ENCODE data around the gene C16orf95. TPM values are rescaled to one million over a fixed set of nuclear protein-coding genes. Genes with fewer than 3 reads are reported as not detected.

The C16orf95 gene
- total RNA-seq, 4 donors from 2014 or later = 0.67 to 4.2 (median 2.2) TPM

GRCh38 chr16:87350031-87350430 is 32.8 kb upstream of the C16orf95 start:
- Histone ChIP-seq H3K36me3 (peaks cover 0 to 62% of the 10 kb centered on the region in 2 donors), H3K27me3 (no peaks in the 10 kb centered on the region), H3K27ac (no peak overlapping the region), H3K4me1 (peaks cover 0 to 21% (median 6%) of the 10 kb centered on the region in 3 donors), H3K4me3 (no peak overlapping the region), H3K9me3 (no peaks in the 10 kb centered on the region)
- WGBS, 2 donors (ENCODE audit: low coverage in 1 of 2) = 50 to 62% methylated on average over 1 to 4 of the region's 8 CpGs
- no peak for ATAC-seq
- TF ChIP-seq CTCF (IDR thresholded peaks at IDR 0.05) (no peak), EP300 (IDR thresholded peaks at IDR 0.05) (no peak), POLR2AphosphoS5 (IDR thresholded peaks at IDR 0.05) (no peak), POLR2A (IDR thresholded peaks at IDR 0.05) (no peak)

GRCh38 chr16:87348616-87349157 is 31.5 kb upstream of the C16orf95 start:
- peaks cover 0 to 35% (median 9%) of the 10 kb centered on the region in 3 donors for H3K4me1 ChIP-seq
- H3K27ac ChIP-seq = no peak overlapping the region
- H3K4me3 ChIP-seq = no peak overlapping the region
- no peak for TF ChIP-seq EP300 (IDR thresholded peaks at IDR 0.05)
- no peak for TF ChIP-seq POLR2AphosphoS5 (IDR thresholded peaks at IDR 0.05)
- TF ChIP-seq POLR2A (IDR thresholded peaks at IDR 0.05) = no peak
- no peak for TF ChIP-seq CTCF (IDR thresholded peaks at IDR 0.05)
- ATAC-seq = no peak
- 68 to 75% methylated on average over 5 to 6 of the region's 13 CpGs for WGBS, 2 donors (ENCODE audit: low coverage in 1 of 2)
- H3K27me3 ChIP-seq = no peaks in the 10 kb centered on the region
- peaks cover 0 to 68% of the 10 kb centered on the region in 2 donors for H3K36me3 ChIP-seq
- H3K9me3 ChIP-seq = no peaks in the 10 kb centered on the region

- no peak for TF ChIP-seq EP300 (IDR thresholded peaks at IDR 0.05)
- TF ChIP-seq POLR2A (IDR thresholded peaks at IDR 0.05) = no peak
- TF ChIP-seq CTCF (IDR thresholded peaks at IDR 0.05) = no peak
- no peak for TF ChIP-seq POLR2AphosphoS5 (IDR thresholded peaks at IDR 0.05)
- Histone ChIP-seq H3K36me3 (peaks cover 0 to 68% of the 10 kb centered on the region in 2 donors), H3K4me3 (no peak overlapping the region), H3K27me3 (no peaks in the 10 kb centered on the region), H3K27ac (no peak overlapping the region), H3K4me1 (peaks cover 0 to 36% (median 9%) of the 10 kb centered on the region in 3 donors), H3K9me3 (no peaks in the 10 kb centered on the region)
- no peak for ATAC-seq
- 93 to 96% methylated on average over 3 to 4 of the region's 13 CpGs for WGBS, 2 donors (ENCODE audit: low coverage in 1 of 2)
Observed at GRCh38 chr16:87347932-87348615, 30.9 kb upstream of the C16orf95 start.

- TF ChIP-seq POLR2A (IDR thresholded peaks at IDR 0.05) = no peak
- TF ChIP-seq CTCF (IDR thresholded peaks at IDR 0.05) = no peak
- no peak for TF ChIP-seq POLR2AphosphoS5 (IDR thresholded peaks at IDR 0.05)
- no peak for TF ChIP-seq EP300 (IDR thresholded peaks at IDR 0.05)
- Histone ChIP-seq H3K36me3 (peaks cover 0 to 75% of the 10 kb centered on the region in 2 donors), H3K27me3 (no peaks in the 10 kb centered on the region), H3K27ac (no peak overlapping the region), H3K9me3 (no peaks in the 10 kb centered on the region), H3K4me1 (peaks cover 0 to 35% (median 9%) of the 10 kb centered on the region in 3 donors), H3K4me3 (no peak overlapping the region)
- 84 to 91% methylated on average over 11 to 14 of the region's 21 CpGs for WGBS, 2 donors (ENCODE audit: low coverage in 1 of 2)
- ATAC-seq = no peak
Observed at GRCh38 chr16:87346517-87347060, 29.4 kb upstream of the C16orf95 start.
